NCI-H774 (cell line): Measurements from ENCODE around the gene REST.
"Not testable (repeated sequence)": the region's sequence is repeated elsewhere in the genome, so short reads cannot be mapped to it uniquely, and the experiment has no call there.

Experiments
- DNase-seq: peaks from one replicate; lab custom pipeline; 2025; lab: John Stamatoyannopoulos, UW

Gene REST

GRCh38 chr4:56909086-56909894 lies 1.6 kb downstream of the REST start:
- no peak for DNase-seq

DNA sequence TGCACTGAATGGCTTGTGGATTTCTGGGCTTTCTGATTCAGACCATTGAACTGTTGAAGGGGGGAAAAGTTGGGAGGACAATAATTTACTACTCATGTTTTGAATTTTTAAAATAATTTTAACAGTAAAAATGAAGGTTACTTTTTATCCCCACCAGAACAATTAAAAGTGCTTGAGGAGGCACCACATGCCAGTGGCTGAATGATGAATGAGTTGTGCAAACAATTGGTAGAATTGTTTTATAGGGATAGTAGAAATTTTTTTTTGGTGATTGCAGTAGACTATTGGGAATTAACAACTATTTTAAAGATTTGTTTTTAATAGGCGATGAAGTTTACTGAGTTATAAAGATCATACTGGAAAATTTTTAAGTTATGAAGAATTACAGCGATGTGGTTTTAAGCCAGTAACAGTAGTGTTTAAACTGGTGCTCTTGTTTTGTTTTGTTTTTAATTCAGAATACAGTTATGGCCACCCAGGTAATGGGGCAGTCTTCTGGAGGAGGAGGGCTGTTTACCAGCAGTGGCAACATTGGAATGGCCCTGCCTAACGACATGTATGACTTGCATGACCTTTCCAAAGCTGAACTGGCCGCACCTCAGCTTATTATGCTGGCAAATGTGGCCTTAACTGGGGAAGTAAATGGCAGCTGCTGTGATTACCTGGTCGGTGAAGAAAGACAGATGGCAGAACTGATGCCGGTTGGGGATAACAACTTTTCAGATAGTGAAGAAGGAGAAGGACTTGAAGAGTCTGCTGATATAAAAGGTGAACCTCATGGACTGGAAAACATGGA lies 2.7 kb downstream of the REST start:
- no peak for DNase-seq

DNA sequence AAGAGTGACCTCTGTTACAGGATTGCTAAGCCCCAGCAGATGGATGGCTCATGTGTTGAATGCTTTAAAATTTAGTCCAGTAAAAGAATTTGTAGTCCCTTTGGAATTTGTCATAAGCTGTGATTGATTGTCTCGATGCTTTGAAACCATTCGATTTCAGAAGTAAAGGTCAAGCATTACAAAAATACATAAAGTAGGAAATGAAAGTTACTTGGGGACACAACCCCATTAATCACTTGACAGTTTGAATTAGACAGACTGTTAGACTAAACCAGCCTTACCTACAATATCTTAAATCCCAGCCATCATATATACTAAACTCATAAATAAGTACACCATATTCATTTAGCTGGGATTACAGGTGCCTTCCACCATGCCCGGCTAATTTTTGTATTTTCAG lies 6.6 kb downstream of the REST start:
- DNase-seq, result no peak

DNA sequence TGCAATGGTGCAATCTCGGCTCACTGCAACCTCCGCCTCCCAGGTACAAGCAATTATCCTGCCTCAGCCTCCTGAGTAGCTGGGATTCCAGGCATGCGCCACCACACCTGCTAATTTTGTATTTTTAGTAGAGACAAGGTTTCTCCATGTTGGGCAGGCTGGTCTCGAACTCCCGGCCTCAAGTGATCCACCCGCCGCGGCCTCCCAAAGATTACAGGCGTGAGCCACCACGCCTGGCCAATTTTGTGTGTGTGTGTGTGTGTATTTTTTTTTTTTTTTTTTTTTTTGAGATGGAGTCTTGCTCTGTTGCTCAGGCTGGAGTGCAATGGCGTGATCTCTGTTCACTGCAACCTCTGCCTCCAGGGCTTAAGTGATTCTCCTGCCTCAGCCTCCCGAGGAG lies 7.3 kb downstream of the REST start:
- DNase-seq, result not testable (repeated sequence)

GRCh38 chr4:56927196-56927595 lies 19.5 kb downstream of the REST start:
- DNase-seq, result no peak

- DNase-seq, result no peak
These were observed 22.9 kb downstream of the REST start for GRCh38 chr4:56930638-56931037.

DNA sequence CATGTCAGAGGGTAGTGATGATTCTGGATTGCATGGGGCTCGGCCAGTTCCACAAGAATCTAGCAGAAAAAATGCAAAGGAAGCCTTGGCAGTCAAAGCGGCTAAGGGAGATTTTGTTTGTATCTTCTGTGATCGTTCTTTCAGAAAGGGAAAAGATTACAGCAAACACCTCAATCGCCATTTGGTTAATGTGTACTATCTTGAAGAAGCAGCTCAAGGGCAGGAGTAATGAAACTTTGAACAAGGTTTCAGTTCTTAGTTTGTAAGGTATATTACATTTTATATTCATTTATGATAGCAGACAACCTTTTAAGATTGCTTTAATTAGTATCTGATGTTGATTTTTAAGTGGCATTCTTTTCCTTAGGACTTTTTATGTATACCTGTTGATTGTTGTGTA lies 24.2 kb downstream of the REST start:
- no peak for DNase-seq

- DNase-seq, result no peak
These were observed 29.6 kb downstream of the REST start for GRCh38 chr4:56937262-56937661.

- DNase-seq, result not testable (repeated sequence)
These were observed 32.1 kb downstream of the REST start for GRCh38 chr4:56939826-56940225.

GRCh38 chr4:56940403-56940802 lies 32.7 kb downstream of the REST start:
- no peak for DNase-seq

GRCh38 chr4:56940971-56941370 lies 33.3 kb downstream of the REST start:
- DNase-seq, result no peak

DNA sequence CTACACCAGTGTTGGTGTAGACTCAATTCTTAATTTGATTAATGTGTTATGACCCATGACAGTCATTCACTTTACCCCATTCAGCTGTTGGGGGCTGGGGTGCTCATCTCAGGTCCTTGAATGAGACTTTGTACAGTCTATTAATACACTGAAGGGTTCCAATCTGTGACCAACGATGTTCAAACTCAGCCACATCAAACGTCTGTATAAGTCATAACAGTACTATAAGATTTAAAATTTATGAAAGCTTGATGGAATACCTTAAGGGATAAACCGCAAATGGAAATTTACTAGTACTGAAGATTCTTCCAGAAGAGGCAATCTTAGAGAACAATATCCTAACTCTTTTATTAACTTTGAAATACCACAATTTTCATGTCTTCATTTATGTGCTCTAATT lies 33.7 kb downstream of the REST start:
- no peak for DNase-seq

GRCh38 chr4:56953680-56954520 lies 46.2 kb downstream of the REST start:
- no peak for DNase-seq

DNA sequence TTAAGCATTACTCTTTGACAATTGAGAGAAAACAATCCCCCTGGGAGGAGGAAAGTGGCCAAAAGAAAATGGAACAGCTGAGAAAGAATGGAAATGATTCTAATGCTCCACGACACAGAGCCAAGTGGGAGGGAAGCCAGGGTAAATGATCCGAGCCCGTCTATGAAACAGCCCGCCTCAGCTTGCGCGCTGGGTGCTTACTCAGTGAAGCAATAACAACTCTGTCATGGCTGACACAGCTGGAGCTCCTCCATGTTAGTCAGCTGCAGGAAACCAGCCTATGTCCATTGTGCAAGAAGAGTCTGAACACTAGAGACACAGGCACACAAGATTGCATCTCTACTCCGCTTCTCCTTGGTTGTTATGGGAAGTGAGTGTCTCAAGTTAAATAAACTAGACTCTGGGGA lies 50.4 kb downstream of the REST start:
- DNase-seq, result peak; percentile 4

DNA sequence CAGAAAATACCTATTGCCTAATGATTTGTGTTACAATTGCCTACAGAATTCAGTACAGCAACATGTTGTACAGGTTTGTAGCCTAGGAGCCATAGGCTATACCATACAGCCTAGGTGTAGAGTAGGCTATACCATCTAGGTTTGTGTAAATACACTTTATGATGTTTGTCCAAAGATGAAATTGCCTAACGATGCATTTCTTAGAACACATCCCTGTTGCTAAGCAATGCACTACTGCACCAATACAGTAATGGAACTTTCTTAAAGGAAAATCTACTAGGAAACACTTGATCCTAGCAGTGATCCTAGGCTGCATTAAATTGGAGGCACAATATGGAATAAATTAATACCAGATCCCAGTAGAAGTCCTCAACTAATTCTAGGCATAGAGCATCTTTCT lies 51.4 kb downstream of the REST start:
- DNase-seq, result no peak

- no peak for DNase-seq
These were observed 53.4 kb downstream of the REST start for GRCh38 chr4:56961107-56961500.

- DNase-seq, result no peak
These were observed 63.7 kb downstream of the REST start for GRCh38 chr4:56971383-56971782.

- DNase-seq, result no peak
These were observed 64.7 kb downstream of the REST start for GRCh38 chr4:56972389-56972788.

DNA sequence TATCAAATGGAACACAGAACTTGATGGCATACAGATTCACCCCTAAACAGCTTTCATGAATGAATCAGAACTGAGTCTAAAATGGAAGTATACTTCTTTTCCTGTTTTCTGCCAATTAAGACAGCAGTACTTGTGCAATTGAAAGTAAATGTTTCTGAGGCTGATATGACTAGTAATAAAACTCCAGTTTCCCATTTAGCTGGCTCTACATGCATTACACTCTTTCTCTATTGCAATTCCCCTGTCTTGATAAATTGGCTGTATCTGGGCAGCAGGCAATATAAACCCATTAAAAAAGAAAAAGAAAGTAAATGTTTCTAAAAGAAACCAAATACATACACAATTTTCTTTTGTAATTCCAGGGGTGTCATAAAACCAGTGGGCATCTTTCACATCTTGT lies 65.1 kb downstream of the REST start:
- no peak for DNase-seq

- DNase-seq, result no peak
These were observed 65.6 kb downstream of the REST start for GRCh38 chr4:56973336-56973735.

- no peak for DNase-seq
These were observed 68.7 kb downstream of the REST start for GRCh38 chr4:56976283-56976836.

DNA sequence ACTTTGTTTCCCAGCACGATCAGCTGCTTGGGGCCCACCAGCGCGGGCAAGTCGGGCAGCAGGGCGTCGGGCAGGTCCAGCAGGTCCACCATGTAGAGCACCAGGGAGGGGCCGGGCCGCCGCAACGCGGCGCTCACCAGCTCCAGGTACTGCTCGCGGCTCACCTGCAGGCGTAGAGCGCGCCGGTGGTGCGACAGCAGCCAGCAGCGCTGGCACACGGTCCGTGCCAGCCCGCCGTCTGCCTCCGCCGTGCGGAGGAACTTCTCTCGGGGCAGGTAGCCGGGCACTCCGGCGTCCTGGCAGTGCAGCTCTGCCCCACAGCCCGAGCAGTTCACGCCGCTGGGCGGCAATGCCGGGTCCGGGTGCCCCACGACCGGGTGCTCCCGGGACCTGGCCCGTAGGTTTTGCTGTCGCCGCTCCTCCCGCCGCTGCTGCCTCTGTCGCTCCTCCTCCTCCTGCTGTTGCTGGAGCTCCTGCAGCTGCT lies 69.2 kb downstream of the REST start:
- peak; percentile 14 for DNase-seq
